HG02798 (cell line): Measurements from ENCODE around the gene EZH2.

Experiments used
- ATAC-seq: cut with Tn5 transposase; IDR thresholded peaks from one replicate; pipeline ENCODE4 v1.9.1; 2021; ENCODE audit warnings: mild to moderate bottlenecking; ENCODE audit not compliant: unreplicated experiment, poor library complexity

Gene EZH2

GRCh38 chr7:148903504-148903903 lies 19.4 kb upstream of the EZH2 start:
- no peak for ATAC-seq

- ATAC-seq: no peak
Observed at GRCh38 chr7:148901178-148901577, 17.1 kb upstream of the EZH2 start.

GRCh38 chr7:148898845-148899484 lies 14.9 kb upstream of the EZH2 start:
- no peak for ATAC-seq

- no peak for ATAC-seq
Observed at GRCh38 chr7:148894591-148894990, 10.5 kb upstream of the EZH2 start.

- ATAC-seq: no peak
Observed at GRCh38 chr7:148893071-148893470, 9.0 kb upstream of the EZH2 start.

GRCh38 chr7:148888300-148888699 lies 4.2 kb upstream of the EZH2 start:
- ATAC-seq: no peak

GRCh38 chr7:148886844-148887243 lies 2.8 kb upstream of the EZH2 start:
- ATAC-seq: no peak

GRCh38 chr7:148884299-148885022 lies 370 bp upstream of the EZH2 start:
- ATAC-seq: peak; percentile 92

- ATAC-seq: peak; percentile 30
Observed at GRCh38 chr7:148883266-148884048, 634 bp downstream of the EZH2 start.

- ATAC-seq: no peak
Observed at GRCh38 chr7:148882841-148883265, 1.2 kb downstream of the EZH2 start.

- no peak for ATAC-seq
Observed at GRCh38 chr7:148882192-148882591, 1.9 kb downstream of the EZH2 start.

GRCh38 chr7:148878317-148878716 lies 5.8 kb downstream of the EZH2 start:
- no peak for ATAC-seq

GRCh38 chr7:148877517-148877916 lies 6.6 kb downstream of the EZH2 start:
- no peak for ATAC-seq

- ATAC-seq: no peak
Observed at GRCh38 chr7:148872188-148872587, 11.9 kb downstream of the EZH2 start.

GRCh38 chr7:148871551-148871950 lies 12.5 kb downstream of the EZH2 start:
- ATAC-seq: no peak

GRCh38 chr7:148871030-148871429 lies 13.1 kb downstream of the EZH2 start:
- ATAC-seq: no peak

GRCh38 chr7:148868378-148868674 lies 15.8 kb downstream of the EZH2 start:
- ATAC-seq: no peak

GRCh38 chr7:148867596-148868377 lies 16.3 kb downstream of the EZH2 start:
- no peak for ATAC-seq

- no peak for ATAC-seq
Observed at GRCh38 chr7:148866362-148866761, 17.7 kb downstream of the EZH2 start.

- no peak for ATAC-seq
Observed at GRCh38 chr7:148865283-148865682, 18.8 kb downstream of the EZH2 start.

- ATAC-seq: no peak
Observed at GRCh38 chr7:148863324-148863723, 20.8 kb downstream of the EZH2 start.
